Right lobe of liver (tissue), 4 donors: ENCODE data around the gene EXOC3L2.

ENCODE experiments used
- CTCF ChIP-seq, 4 donors: fragments of 200-600 bp in 3 of 4; fragments of 450-650 bp in 1 of 4; IDR thresholded peaks; one replicate each; pipeline versions ENCODE4 v1.5.1 to v1.8.0; 2016 to 2022; ENCODE audit warnings: antibody characterized with exemption in 4 of 4, mild to moderate bottlenecking in 2 of 4
- POLR2A ChIP-seq: fragments of 450-650 bp; IDR thresholded peaks from one replicate; pipeline ENCODE4 v1.6.1; 2017; ENCODE audit warnings: antibody characterized with exemption, mild to moderate bottlenecking
- donor health status: DM: no; HTN: no; CAD: no.
- donor health status: DM: no; HTN: no; CAD: no.
- donor health status: DM: no; HTN: yes; CAD: no.

- TF ChIP-seq CTCF (IDR thresholded peaks at IDR 0.05) (no peak), POLR2A (no peak)
Measured at GRCh38 chr19:45255611-45256157, 10.5 kb upstream of the EXOC3L2 start.
